Measurements from ENCODE around the gene TMEM63C.

- TF ChIP-seq, protein P1, sequence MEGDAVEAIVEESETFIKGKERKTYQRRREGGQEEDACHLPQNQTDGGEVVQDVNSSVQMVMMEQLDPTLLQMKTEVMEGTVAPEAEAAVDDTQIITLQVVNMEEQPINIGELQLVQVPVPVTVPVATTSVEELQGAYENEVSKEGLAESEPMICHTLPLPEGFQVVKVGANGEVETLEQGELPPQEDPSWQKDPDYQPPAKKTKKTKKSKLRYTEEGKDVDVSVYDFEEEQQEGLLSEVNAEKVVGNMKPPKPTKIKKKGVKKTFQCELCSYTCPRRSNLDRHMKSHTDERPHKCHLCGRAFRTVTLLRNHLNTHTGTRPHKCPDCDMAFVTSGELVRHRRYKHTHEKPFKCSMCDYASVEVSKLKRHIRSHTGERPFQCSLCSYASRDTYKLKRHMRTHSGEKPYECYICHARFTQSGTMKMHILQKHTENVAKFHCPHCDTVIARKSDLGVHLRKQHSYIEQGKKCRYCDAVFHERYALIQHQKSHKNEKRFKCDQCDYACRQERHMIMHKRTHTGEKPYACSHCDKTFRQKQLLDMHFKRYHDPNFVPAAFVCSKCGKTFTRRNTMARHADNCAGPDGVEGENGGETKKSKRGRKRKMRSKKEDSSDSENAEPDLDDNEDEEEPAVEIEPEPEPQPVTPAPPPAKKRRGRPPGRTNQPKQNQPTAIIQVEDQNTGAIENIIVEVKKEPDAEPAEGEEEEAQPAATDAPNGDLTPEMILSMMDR (conservative IDR thresholded peaks at IDR 0.05 in 1 of 2, IDR thresholded peaks at IDR 0.05 in 1 of 2; ENCODE audit: extremely low read depth in 1 of 2, insufficient read depth in 1 of 2, low read depth in 1 of 2, low read length in 2 of 2) = peak; percentile 27 to 32
- no peak for TF ChIP-seq EZH2 (IDR thresholded peaks at IDR 0.05; ENCODE audit: borderline replicate concordance, low read length)
These were observed 40.2 kb upstream of the TMEM63C start, which contains the start of gene ZDHHC22 for GRCh38 chr14:77141214-77142004.
